Measurements from ENCODE around the gene PPP3R2.

Gene PPP3R2

DNA sequence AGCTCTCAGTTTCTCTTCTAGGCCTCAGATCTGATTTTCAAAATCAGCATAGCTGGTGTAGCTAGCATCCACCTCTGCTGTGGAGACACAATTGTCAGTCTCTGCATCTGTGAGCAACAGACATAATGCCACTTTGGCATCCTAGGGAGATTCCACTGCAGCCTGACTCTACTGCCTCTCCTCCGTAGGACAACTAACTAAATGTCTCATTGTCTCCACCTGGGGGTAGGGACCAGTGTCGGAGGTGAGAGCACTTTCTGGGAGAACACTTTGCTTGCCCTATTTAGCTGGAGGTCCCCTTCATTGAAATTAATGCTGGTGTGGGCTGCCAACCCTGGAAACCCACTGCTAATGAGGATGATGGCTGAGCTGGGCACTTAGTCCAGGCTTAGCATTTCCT lies 1.4 kb downstream of the PPP3R2 start:
- TF ChIP-seq, protein P1, sequence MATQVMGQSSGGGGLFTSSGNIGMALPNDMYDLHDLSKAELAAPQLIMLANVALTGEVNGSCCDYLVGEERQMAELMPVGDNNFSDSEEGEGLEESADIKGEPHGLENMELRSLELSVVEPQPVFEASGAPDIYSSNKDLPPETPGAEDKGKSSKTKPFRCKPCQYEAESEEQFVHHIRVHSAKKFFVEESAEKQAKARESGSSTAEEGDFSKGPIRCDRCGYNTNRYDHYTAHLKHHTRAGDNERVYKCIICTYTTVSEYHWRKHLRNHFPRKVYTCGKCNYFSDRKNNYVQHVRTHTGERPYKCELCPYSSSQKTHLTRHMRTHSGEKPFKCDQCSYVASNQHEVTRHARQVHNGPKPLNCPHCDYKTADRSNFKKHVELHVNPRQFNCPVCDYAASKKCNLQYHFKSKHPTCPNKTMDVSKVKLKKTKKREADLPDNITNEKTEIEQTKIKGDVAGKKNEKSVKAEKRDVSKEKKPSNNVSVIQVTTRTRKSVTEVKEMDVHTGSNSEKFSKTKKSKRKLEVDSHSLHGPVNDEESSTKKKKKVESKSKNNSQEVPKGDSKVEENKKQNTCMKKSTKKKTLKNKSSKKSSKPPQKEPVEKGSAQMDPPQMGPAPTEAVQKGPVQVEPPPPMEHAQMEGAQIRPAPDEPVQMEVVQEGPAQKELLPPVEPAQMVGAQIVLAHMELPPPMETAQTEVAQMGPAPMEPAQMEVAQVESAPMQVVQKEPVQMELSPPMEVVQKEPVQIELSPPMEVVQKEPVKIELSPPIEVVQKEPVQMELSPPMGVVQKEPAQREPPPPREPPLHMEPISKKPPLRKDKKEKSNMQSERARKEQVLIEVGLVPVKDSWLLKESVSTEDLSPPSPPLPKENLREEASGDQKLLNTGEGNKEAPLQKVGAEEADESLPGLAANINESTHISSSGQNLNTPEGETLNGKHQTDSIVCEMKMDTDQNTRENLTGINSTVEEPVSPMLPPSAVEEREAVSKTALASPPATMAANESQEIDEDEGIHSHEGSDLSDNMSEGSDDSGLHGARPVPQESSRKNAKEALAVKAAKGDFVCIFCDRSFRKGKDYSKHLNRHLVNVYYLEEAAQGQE (IDR thresholded peaks at IDR 0.05; ENCODE audit: insufficient read depth in 1 of 2, low read depth in 2 of 2, low read length in 2 of 2): no peak
- TF ChIP-seq FOXP2 (optimal IDR thresholded peaks at IDR 0.05; ENCODE audit: borderline replicate concordance, extremely low read depth, extremely low read length, insufficient read depth): no peak

DNA sequence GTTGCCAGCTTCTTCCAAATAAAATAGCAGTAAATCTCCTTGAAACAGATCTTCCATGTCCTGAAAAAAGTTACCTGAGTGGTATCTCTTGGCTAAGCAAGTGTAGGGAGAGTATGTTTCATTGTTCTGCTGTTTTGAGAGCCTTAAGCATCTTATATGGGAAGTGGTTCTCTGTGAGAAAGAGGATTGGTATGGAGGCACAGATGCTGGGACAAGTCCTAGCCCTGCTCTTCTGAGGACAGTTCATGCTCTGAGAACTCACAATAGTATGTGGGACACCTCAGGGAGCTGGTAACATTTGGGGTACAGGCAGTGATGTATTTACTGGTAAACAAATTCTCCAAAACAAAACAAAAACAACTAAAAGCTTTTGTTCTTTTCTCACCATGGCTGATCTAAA lies 2.0 kb downstream of the PPP3R2 start:
- TF ChIP-seq POLR2AphosphoS5 (IDR thresholded peaks at IDR 0.05; ENCODE audit: low read depth, low read length): no peak
- TF ChIP-seq SIN3A (IDR thresholded peaks at IDR 0.05; ENCODE audit: borderline replicate concordance, insufficient read depth, low read length): no peak
- TF ChIP-seq, protein P1 (IDR thresholded peaks at IDR 0.05; ENCODE audit: insufficient read depth in 1 of 2, low read depth in 2 of 2, low read length in 2 of 2): no peak
- no peak for TF ChIP-seq TAF1 (IDR thresholded peaks at IDR 0.05; ENCODE audit: borderline replicate concordance, insufficient read depth, low read length)
- no peak for TF ChIP-seq FOXP2 (optimal IDR thresholded peaks at IDR 0.05; ENCODE audit: borderline replicate concordance, extremely low read depth, extremely low read length, insufficient read depth)

GRCh38 chr9:101591787-101592446 lies 2.9 kb downstream of the PPP3R2 start:
- TF ChIP-seq, protein P1 (IDR thresholded peaks at IDR 0.05; ENCODE audit: insufficient read depth in 1 of 2, low read depth in 2 of 2, low read length in 2 of 2): no peak

DNA sequence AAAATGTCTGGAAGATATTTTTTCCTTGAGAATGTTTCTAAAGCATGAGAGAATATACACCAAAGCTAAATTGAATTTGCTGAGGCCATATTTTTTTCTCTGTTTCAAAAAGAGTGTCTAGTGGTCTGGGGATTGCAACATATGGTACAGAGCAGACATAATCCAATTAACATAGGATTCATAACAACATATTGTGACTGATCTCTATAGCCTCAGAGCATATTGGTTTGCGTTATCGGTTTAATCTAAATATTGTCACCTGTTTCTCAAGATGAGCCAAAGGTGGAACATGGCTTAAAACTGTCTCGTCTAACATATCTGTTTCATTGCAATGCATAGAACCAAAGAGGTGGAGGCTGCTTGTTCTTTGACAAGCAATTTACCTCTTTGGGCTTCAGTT lies 3.9 kb downstream of the PPP3R2 start:
- TF ChIP-seq POLR2AphosphoS5 (IDR thresholded peaks at IDR 0.05; ENCODE audit: low read depth, low read length): no peak
- TF ChIP-seq SIN3A (IDR thresholded peaks at IDR 0.05; ENCODE audit: borderline replicate concordance, insufficient read depth, low read length): no peak
- TF ChIP-seq FOXP2 (optimal IDR thresholded peaks at IDR 0.05; ENCODE audit: borderline replicate concordance, extremely low read depth, extremely low read length, insufficient read depth): no peak
- TF ChIP-seq TAF1 (IDR thresholded peaks at IDR 0.05; ENCODE audit: borderline replicate concordance, insufficient read depth, low read length): no peak
- TF ChIP-seq, protein P1 (IDR thresholded peaks at IDR 0.05; ENCODE audit: insufficient read depth in 1 of 2, low read depth in 2 of 2, low read length in 2 of 2): no peak

DNA sequence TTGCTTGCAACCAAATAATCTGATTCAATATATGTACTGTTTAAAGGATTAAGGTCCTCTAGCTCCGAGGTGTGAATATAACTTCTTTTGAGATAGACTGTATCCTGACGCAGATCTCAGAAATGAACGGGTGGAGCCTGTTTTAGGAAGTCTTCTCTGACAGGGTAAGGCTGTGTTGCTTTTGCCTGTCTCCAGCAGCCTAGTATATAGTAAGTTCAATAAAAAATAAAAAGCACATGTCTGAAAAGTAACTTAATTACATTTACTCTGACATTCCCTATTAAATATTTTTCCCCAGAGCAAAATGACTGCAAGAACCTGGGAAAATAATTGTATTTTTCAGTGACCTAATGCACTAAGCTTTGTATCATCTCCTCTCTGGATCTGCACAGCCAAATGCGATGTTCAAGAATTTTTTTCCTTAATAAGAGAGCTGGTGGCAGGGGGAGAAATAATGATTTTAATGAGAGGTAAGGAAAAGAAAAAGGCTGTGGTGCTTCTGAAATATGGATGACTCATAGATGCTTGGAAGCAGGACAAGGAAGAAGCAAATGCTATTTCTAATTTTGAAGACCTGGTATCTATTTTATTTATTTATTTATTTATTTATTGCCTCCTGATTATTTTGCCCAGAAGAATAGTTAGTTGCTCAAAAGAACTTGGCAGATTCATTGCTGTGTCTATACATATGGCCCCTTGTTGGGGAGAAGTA lies 7.3 kb downstream of the PPP3R2 start:
- no peak for TF ChIP-seq SIN3A (IDR thresholded peaks at IDR 0.05; ENCODE audit: borderline replicate concordance, insufficient read depth, low read length)
- TF ChIP-seq TAF1 (IDR thresholded peaks at IDR 0.05; ENCODE audit: borderline replicate concordance, insufficient read depth, low read length): no peak
- no peak for TF ChIP-seq POLR2AphosphoS5 (IDR thresholded peaks at IDR 0.05; ENCODE audit: low read depth, low read length)
- no peak for TF ChIP-seq FOXP2 (optimal IDR thresholded peaks at IDR 0.05; ENCODE audit: borderline replicate concordance, extremely low read depth, extremely low read length, insufficient read depth)
- TF ChIP-seq, protein P1 (IDR thresholded peaks at IDR 0.05; ENCODE audit: insufficient read depth in 1 of 2, low read depth in 2 of 2, low read length in 2 of 2): no peak

Data from PFSK-1 (cell line).